ENCODE results near the gene PINK1. TPM values are rescaled to one million over a fixed set of nuclear protein-coding genes. Genes with fewer than 3 reads are reported as not detected.

Gene PINK1
- total and polyA plus RNA-seq, 2 of the 13 experiments (the other 11 are each of a cell fraction or from before 2014, with no cell fraction given), result 15.3 to 16.1 TPM

DNA sequence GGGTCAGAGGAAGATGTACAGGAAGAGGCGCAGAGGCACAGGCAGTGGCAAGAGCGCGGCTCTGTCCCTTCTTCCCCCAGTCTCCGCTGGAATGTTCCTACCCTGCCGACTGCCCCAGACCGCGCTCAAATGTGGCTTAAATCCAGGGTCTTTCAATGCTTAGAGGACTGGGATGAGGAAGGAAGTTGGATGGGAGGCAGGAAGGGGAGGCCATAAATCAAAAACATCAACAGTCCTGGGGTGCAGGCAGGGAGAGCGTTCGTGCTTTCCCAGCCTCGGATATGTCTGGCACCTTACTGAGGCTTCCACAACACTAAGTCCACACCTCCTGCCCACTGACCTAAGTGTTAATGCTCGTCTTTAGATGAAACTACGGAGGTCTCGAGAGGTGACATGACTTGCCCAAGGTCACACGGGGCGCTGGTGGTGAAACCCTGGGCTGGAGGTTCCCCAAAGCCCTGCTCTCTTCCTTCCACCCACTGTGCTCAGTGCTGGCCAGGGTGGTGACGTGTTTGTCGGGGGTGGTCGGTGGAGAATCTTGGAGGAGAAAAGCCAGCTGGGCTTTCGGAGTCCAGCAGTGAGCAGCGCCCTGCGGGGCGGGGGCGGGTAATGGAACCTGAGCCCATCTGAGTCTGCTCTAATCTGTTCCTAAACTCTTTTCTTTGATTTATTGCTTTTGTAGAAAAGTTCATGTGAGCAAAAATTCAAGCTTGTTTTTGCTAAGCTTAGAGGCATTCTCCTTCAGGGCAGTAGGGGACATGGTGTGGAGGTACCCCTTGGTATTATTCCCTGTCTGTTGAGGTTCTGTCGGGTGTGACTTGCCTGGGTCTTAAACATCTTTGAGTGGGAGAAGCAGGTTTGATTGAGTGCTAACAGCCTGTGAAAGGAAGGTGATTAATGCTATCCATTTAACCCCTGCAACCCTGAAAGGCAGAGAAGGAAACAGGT lies 43.7 kb upstream of the PINK1 start (continued):
- no peak for TF ChIP-seq SMAD1 (CRISPR knock-in tag; IDR thresholded peaks at IDR 0.05; ENCODE audit: borderline replicate concordance, low read depth)

DNA sequence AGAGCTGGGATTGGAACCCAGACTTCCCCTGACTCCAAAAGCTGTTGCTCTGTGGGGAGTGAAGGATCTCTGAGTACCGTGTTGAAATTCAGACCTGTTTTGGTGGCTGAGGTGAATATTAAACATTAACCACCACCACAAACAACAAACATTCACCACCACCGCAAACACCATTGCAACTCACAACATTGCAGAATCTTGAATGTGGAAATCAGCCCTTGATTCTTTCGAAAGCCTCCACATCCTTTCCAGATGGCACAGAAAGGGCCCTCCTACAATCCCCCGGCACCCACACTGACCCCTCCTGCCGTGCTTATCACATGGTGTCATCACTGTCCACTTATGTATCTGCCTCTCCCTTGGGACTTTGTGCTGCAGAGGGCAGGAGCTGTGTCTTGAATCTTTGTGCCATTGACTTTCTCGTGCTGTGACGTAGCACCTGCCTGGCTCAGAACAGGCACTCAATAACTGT lies 42.9 kb upstream of the PINK1 start:
- H3K36me3 ChIP-seq (replicated peaks in 1 of 2; ENCODE audit: control insufficient read depth in 1 of 2, insufficient read depth in 2 of 2, low read length in 2 of 2), result no peaks in the 10 kb centered on the region
- peak; percentile 21 for FAIRE-seq
- H3K79me2 ChIP-seq (ENCODE audit: insufficient read depth, low read length), result no peaks in the 10 kb centered on the region
- H3K9ac ChIP-seq (ENCODE audit: insufficient read depth, low read depth, low read length), result no peak overlapping the region
- peak; percentile 67 for ATAC-seq
- H4K20me1 ChIP-seq (ENCODE audit: insufficient read depth, low read length), result no peaks in the 10 kb centered on the region
- POLR2A ChIA-PET, result interaction anchor here (1.0 to 3.2 kb wide), 6 partner anchors 13 to 70 kb away, joined by 3 to 23 read pairs (median 8); partner anchors contain the start of genes FAM43B and PINK1
- no peaks in the 10 kb centered on the region for H3K9me3 ChIP-seq (ENCODE audit: low read length)
- H3K4me3 ChIP-seq (replicated peaks in 1 of 3; ENCODE audit: insufficient read depth in 1 of 3, low read depth in 2 of 3, low read length in 3 of 3), result peak overlapping the region in 1 of 3 experiments; percentile 7; a peak in 1 of 6 replicates
- CTCF ChIA-PET (ENCODE audit: low intra/inter-chr PET ratio, low total read pairs), result no interaction called here
- 8% methylated on average over 6 of the region's 7 CpGs for WGBS (ENCODE audit: low lambda C conversion rate)
- in situ Hi-C loops (cut with HindIII; ENCODE audit: extremely low pct_ligation_motif_present, low pct_unique_long_range_greater_than_20kb), result no loop called here
- peaks cover 1 to 15% of the 10 kb centered on the region in 2 experiments; a peak in 3 of 5 replicates for H3K27me3 ChIP-seq (ENCODE audit: control insufficient read depth in 1 of 2, insufficient read depth in 2 of 2, low read length in 2 of 2)
- BruUV-seq (replicated peaks), result no TSS peak
- H3K27ac ChIP-seq (ENCODE audit: extremely low read length, insufficient read depth, low read length), result no peak overlapping the region
- H3K4me1 ChIP-seq (ENCODE audit: insufficient read depth, low read length), result peaks cover 34% of the 10 kb centered on the region
- H2AFZ ChIP-seq (ENCODE audit: low read length), result no peak overlapping the region
- DNase-seq (ENCODE audit: low spot score), result peak; percentile 55
- peak overlapping the region; percentile 66 for H3K4me2 ChIP-seq (ENCODE audit: low read depth, low read length)
- intact Hi-C loops (cut with micrococcal nuclease; ENCODE audit: unreplicated experiment), result no loop called here
- TF ChIP-seq AKAP8 (CRISPR knock-in tag; IDR thresholded peaks at IDR 0.05), result no peak
- TF ChIP-seq, protein P1, sequence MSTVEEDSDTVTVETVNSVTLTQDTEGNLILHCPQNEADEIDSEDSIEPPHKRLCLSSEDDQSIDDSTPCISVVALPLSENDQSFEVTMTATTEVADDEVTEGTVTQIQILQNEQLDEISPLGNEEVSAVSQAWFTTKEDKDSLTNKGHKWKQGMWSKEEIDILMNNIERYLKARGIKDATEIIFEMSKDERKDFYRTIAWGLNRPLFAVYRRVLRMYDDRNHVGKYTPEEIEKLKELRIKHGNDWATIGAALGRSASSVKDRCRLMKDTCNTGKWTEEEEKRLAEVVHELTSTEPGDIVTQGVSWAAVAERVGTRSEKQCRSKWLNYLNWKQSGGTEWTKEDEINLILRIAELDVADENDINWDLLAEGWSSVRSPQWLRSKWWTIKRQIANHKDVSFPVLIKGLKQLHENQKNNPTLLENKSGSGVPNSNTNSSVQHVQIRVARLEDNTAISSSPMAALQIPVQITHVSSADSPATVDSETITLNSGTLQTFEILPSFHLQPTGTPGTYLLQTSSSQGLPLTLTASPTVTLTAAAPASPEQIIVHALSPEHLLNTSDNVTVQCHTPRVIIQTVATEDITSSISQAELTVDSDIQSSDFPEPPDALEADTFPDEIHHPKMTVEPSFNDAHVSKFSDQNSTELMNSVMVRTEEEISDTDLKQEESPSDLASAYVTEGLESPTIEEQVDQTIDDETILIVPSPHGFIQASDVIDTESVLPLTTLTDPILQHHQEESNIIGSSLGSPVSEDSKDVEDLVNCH (CRISPR knock-in tag; IDR thresholded peaks at IDR 0.05), result no peak
- no peak for TF ChIP-seq ZNF766 (CRISPR knock-in tag; IDR thresholded peaks at IDR 0.05; ENCODE audit: borderline replicate concordance)
- TF ChIP-seq SP2 (CRISPR knock-in tag; IDR thresholded peaks at IDR 0.05), result no peak
- TF ChIP-seq GATAD2A (CRISPR knock-in tag; IDR thresholded peaks at IDR 0.05), result peak; percentile 71
- TF ChIP-seq ZNF839 (CRISPR knock-in tag; IDR thresholded peaks at IDR 0.05; ENCODE audit: borderline replicate concordance), result no peak
- TF ChIP-seq ZNF460 (CRISPR knock-in tag; IDR thresholded peaks at IDR 0.05; ENCODE audit: borderline replicate concordance), result no peak
- TF ChIP-seq JUNB (CRISPR knock-in tag; IDR thresholded peaks at IDR 0.05; ENCODE audit: borderline replicate concordance), result no peak
- 0 out of 2 replicates have a peak, but pooled peaks have one; percentile 53 for TF ChIP-seq ZBTB21 (CRISPR knock-in tag; IDR thresholded peaks at IDR 0.05)
- no peak for TF ChIP-seq ZNF101 (CRISPR knock-in tag; IDR thresholded peaks at IDR 0.05; ENCODE audit: borderline replicate concordance, low read depth)
- TF ChIP-seq, protein P2, sequence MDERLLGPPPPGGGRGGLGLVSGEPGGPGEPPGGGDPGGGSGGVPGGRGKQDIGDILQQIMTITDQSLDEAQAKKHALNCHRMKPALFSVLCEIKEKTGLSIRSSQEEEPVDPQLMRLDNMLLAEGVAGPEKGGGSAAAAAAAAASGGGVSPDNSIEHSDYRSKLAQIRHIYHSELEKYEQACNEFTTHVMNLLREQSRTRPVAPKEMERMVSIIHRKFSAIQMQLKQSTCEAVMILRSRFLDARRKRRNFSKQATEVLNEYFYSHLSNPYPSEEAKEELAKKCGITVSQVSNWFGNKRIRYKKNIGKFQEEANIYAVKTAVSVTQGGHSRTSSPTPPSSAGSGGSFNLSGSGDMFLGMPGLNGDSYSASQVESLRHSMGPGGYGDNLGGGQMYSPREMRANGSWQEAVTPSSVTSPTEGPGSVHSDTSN (CRISPR knock-in tag; IDR thresholded peaks at IDR 0.05), result no peak
- TF ChIP-seq ZNF615 (CRISPR knock-in tag; IDR thresholded peaks at IDR 0.05; ENCODE audit: borderline replicate concordance), result no peak
- TF ChIP-seq, protein P3, sequence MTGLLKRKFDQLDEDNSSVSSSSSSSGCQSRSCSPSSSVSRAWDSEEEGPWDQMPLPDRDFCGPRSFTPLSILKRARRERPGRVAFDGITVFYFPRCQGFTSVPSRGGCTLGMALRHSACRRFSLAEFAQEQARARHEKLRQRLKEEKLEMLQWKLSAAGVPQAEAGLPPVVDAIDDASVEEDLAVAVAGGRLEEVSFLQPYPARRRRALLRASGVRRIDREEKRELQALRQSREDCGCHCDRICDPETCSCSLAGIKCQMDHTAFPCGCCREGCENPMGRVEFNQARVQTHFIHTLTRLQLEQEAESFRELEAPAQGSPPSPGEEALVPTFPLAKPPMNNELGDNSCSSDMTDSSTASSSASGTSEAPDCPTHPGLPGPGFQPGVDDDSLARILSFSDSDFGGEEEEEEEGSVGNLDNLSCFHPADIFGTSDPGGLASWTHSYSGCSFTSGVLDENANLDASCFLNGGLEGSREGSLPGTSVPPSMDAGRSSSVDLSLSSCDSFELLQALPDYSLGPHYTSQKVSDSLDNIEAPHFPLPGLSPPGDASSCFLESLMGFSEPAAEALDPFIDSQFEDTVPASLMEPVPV (CRISPR knock-in tag; IDR thresholded peaks at IDR 0.05), result no peak
- TF ChIP-seq KDM5A (IDR thresholded peaks at IDR 0.05; ENCODE audit: borderline replicate concordance, low read length), result no peak
- TF ChIP-seq, protein P4, sequence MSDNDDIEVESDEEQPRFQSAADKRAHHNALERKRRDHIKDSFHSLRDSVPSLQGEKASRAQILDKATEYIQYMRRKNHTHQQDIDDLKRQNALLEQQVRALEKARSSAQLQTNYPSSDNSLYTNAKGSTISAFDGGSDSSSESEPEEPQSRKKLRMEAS (IDR thresholded peaks at IDR 0.05), result peak; percentile 24; the same call in 1 of the 2 replicates

Data from HepG2 (cell line).